Measurements from ENCODE around the gene PDZD4. TPM values are rescaled to one million over a fixed set of nuclear protein-coding genes. Genes with fewer than 3 reads are reported as not detected.

Gene PDZD4
- polyA plus RNA-seq, 1 donor (not counting 4 experiments of a cell fraction or from before 2014, with no cell fraction given) = 0.05 TPM

DNA sequence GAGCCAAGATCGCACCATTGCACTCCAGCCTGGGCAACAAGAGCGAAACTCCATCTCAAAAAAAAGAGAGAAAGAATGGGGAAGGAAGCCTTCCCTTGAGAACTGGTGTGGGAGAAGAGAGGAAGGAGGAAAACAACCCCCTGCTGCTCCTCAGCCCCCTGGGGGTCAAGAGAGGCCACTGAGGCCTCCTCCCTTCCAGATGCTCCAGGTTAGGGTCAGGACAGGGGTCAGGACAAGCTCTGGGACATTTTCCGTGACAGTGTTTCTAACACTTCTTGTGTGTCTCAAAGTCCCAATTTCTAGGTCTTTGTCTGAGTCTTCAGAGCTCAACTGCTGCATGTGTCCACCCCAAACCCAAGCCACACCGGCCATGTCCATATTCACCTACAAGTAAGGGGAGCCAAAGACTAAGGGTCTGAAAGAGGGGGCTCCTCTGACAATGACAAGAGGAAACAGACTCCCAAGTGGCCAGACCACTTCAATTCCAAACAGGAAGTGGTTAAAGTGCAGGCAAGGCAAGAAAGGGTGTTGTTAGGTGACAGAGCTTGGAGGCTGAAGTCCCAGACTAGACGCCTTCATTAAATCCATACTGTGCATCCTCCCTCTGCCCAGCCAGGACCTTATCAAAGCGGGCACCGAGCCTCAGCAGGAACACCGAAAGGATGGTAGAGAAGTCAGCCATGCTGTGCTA, 47.4 kb upstream of the PDZD4 start:
- Histone ChIP-seq H2AFZ (ENCODE audit: control insufficient read depth, low read length) (no peak overlapping the region), H3K9me1 (ENCODE audit: control insufficient read depth, extremely low read depth, insufficient read depth, low read length) (no peaks in the 10 kb centered on the region), H3K4me2 (ENCODE audit: control insufficient read depth, extremely low read depth, insufficient read depth, low read depth, low read length) (no peak overlapping the region), H3K27ac (ENCODE audit: control insufficient read depth, insufficient read depth, low read length) (no peak overlapping the region), H3K79me2 (ENCODE audit: control insufficient read depth, insufficient read depth, low read length) (no peaks in the 10 kb centered on the region), H3K4me3 (ENCODE audit: control insufficient read depth in 2 of 3, extremely low read depth in 1 of 3, insufficient read depth in 2 of 3, low read depth in 1 of 3, low read length in 3 of 3) (no peak overlapping the region), H3K9me3 (ENCODE audit: control insufficient read depth, low read depth, low read length) (no peaks in the 10 kb centered on the region), H4K20me1 (ENCODE audit: control insufficient read depth, extremely low read depth, insufficient read depth, low read length) (peaks cover 6% of the 10 kb centered on the region), H3K4me1 (ENCODE audit: control insufficient read depth, extremely low read depth, insufficient read depth, low read length) (peaks cover 3% of the 10 kb centered on the region), H3K36me3 (ENCODE audit: control insufficient read depth in 2 of 2, extremely low read depth in 1 of 2, insufficient read depth in 2 of 2, low read length in 2 of 2) (peaks cover 0 to 6% of the 10 kb centered on the region in 2 experiments), H3K9ac (ENCODE audit: control insufficient read depth, extremely low read depth, insufficient read depth, low read length) (no peak overlapping the region), H3K27me3 (ENCODE audit: control insufficient read depth, extremely low read depth, insufficient read depth, low read length) (peaks cover 26% of the 10 kb centered on the region)
- DNase-seq (ENCODE audit: low read depth, low spot score) (no peak), FAIRE-seq (no peak)
- dilution Hi-C loops (cut with MboI; ENCODE audit: extremely low pct_ligation_motif_present, low sequenced_read_pairs) = no loop called here
- TF ChIP-seq CTCF (optimal IDR thresholded peaks at IDR 0.05 in 1 of 3, IDR thresholded peaks at IDR 0.05 in 1 of 3, conservative IDR thresholded peaks at IDR 0.05 in 1 of 3; ENCODE audit: extremely low read depth in 1 of 3, insufficient read depth in 2 of 3, low read length in 3 of 3) = no peak
- TF ChIP-seq EZH2 (IDR thresholded peaks at IDR 0.05; ENCODE audit: low read length) = no peak

DNA sequence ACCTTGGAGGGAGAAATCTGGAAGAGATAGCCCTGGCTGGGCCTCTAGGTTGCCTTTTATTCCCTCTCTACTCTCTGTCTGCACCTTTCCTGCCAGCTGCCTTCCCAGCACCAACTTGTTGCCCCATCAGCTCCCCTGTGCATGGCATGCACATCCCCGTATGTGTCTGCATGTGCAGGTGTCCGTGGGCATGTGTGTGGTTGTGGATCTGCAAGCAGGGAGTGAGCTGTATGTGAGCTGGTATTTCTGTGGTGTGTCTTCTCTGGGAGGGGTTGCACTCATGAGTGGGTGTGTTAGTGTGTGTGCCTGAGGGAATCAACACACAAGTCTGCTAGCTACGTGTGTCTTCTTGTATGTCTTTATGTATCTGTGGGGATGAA, 45.8 kb upstream of the PDZD4 start:
- TF ChIP-seq EZH2 (IDR thresholded peaks at IDR 0.05; ENCODE audit: low read length) (no peak), CTCF (optimal IDR thresholded peaks at IDR 0.05 in 1 of 3, IDR thresholded peaks at IDR 0.05 in 1 of 3, conservative IDR thresholded peaks at IDR 0.05 in 1 of 3; ENCODE audit: extremely low read depth in 1 of 3, insufficient read depth in 2 of 3, low read length in 3 of 3) (no peak)
- H2AFZ ChIP-seq (ENCODE audit: control insufficient read depth, low read length) = no peak overlapping the region
- H3K36me3 ChIP-seq (ENCODE audit: control insufficient read depth in 2 of 2, extremely low read depth in 1 of 2, insufficient read depth in 2 of 2, low read length in 2 of 2) = peaks cover 0 to 6% of the 10 kb centered on the region in 2 experiments
- H3K79me2 ChIP-seq (ENCODE audit: control insufficient read depth, insufficient read depth, low read length) = no peaks in the 10 kb centered on the region
- H3K4me1 ChIP-seq (ENCODE audit: control insufficient read depth, extremely low read depth, insufficient read depth, low read length) = no peaks in the 10 kb centered on the region
- no peaks in the 10 kb centered on the region for H3K9me1 ChIP-seq (ENCODE audit: control insufficient read depth, extremely low read depth, insufficient read depth, low read length)
- dilution Hi-C loops (cut with MboI; ENCODE audit: extremely low pct_ligation_motif_present, low sequenced_read_pairs) = no loop called here
- H3K9me3 ChIP-seq (ENCODE audit: control insufficient read depth, low read depth, low read length) = no peaks in the 10 kb centered on the region
- H3K4me2 ChIP-seq (ENCODE audit: control insufficient read depth, extremely low read depth, insufficient read depth, low read depth, low read length) = no peak overlapping the region
- no peak overlapping the region for H3K9ac ChIP-seq (ENCODE audit: control insufficient read depth, extremely low read depth, insufficient read depth, low read length)
- DNase-seq (ENCODE audit: low read depth, low spot score) (no peak), FAIRE-seq (no peak)
- H4K20me1 ChIP-seq (ENCODE audit: control insufficient read depth, extremely low read depth, insufficient read depth, low read length) = peaks cover 6% of the 10 kb centered on the region
- no peak overlapping the region for H3K4me3 ChIP-seq (ENCODE audit: control insufficient read depth in 2 of 3, extremely low read depth in 1 of 3, insufficient read depth in 2 of 3, low read depth in 1 of 3, low read length in 3 of 3)
- no peak overlapping the region for H3K27ac ChIP-seq (ENCODE audit: control insufficient read depth, insufficient read depth, low read length)
- peaks cover 26% of the 10 kb centered on the region for H3K27me3 ChIP-seq (ENCODE audit: control insufficient read depth, extremely low read depth, insufficient read depth, low read length)

All from keratinocyte (primary cell).